ENCODE results near the gene ATRAID. TPM values are rescaled to one million over a fixed set of nuclear protein-coding genes. Genes with fewer than 3 reads are reported as not detected.

ATRAID gene
- total RNA-seq, 4 donors from 2014 or later, result 88.3 to 121 (median 101) TPM

DNA sequence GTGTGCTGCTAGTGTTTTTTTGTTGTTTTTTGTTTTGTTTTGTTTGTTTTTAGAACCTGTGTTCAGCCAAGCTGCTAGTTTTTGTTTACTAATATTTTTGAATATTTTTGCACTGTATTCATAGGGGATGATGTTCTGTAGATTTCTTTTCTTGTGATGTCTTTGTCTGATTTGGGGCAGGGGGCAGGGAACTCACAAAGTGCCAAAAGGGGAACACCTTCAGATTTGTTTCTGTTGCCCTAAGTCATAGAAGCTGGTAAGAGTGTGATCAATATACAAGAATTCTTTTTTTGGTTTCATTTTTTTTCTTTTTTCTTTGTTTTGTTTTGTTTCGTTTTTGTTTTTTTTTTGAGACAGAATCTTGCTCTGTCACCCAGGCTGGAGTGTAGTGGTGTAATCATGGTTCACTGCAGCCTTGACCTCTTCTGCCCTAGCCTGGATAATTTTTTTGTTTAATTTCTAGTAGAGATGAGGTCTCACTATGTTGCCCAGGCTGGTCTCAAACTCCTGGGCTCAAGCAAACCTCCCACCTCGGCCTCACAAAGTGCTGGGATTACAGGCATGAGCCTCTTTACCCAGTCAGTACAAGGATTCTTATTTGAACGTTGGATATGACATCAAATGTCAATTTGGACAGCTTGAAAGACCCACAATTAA lies 32.4 kb upstream of the ATRAID start:
- no peak for TF ChIP-seq POLR2A (IDR thresholded peaks at IDR 0.05)
- TF ChIP-seq, protein P1, sequence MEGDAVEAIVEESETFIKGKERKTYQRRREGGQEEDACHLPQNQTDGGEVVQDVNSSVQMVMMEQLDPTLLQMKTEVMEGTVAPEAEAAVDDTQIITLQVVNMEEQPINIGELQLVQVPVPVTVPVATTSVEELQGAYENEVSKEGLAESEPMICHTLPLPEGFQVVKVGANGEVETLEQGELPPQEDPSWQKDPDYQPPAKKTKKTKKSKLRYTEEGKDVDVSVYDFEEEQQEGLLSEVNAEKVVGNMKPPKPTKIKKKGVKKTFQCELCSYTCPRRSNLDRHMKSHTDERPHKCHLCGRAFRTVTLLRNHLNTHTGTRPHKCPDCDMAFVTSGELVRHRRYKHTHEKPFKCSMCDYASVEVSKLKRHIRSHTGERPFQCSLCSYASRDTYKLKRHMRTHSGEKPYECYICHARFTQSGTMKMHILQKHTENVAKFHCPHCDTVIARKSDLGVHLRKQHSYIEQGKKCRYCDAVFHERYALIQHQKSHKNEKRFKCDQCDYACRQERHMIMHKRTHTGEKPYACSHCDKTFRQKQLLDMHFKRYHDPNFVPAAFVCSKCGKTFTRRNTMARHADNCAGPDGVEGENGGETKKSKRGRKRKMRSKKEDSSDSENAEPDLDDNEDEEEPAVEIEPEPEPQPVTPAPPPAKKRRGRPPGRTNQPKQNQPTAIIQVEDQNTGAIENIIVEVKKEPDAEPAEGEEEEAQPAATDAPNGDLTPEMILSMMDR (IDR thresholded peaks at IDR 0.05), result no peak
- Histone ChIP-seq H3K36me3 (no peaks in the 10 kb centered on the region), H3K27ac (peak overlapping the region in 3 of 4 donors; percentile 11 to 50 (median 17)), H3K9me3 (no peaks in the 10 kb centered on the region), H3K4me3 (no peak overlapping the region), H3K27me3 (no peaks in the 10 kb centered on the region), H3K4me1 (no peaks in the 10 kb centered on the region)
- no peak for DNase-seq

DNA sequence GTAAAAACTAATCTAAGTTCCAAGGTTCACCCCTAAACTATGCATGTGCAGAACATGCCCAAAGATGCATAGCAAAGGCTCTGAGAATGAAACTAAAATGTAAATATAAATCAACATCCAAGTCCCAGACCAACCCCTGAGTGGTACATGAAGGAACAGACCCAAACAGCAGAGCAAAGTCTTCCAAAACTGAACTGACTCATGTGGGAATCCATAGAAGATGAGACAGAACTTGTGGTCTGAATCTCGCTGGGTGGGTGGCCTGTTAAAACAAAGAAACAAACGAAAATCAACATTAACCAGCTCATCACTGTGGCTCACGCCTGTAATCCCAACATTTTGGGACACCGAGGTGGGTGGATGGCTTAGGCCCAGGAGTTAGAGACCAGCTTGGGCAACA lies 29.5 kb upstream of the ATRAID start:
- Histone ChIP-seq H3K27me3 (no peaks in the 10 kb centered on the region), H3K4me3 (no peak overlapping the region), H3K9me3 (no peaks in the 10 kb centered on the region), H3K27ac (peak overlapping the region in 1 of 4 donors; percentile 50), H3K36me3 (no peaks in the 10 kb centered on the region), H3K4me1 (no peaks in the 10 kb centered on the region)
- DNase-seq, result no peak
- TF ChIP-seq, protein P1 (IDR thresholded peaks at IDR 0.05), result no peak
- no peak for TF ChIP-seq POLR2A (IDR thresholded peaks at IDR 0.05)

DNA sequence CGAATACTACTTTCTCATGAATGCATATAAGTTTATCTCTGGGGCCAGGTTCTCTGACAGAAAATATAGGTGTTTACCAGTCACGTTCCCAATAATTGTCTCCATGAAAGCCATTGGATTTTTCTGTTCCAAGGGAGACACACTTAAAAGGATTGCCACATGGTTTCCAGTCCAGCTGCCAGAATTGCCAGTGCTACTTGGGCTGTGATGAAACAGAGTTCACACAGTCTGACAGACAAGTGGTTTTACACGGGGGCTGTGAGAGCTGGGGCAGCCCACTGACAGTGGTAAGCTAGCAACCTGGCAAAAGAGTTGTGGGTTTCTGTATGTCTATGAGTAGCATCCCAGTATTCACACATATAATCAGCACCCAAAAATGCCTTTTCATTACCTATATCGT lies 27.7 kb upstream of the ATRAID start:
- Histone ChIP-seq H3K36me3 (no peaks in the 10 kb centered on the region), H3K4me3 (no peak overlapping the region), H3K27ac (peak overlapping the region; percentile 45 to 80 (median 62)), H3K27me3 (no peaks in the 10 kb centered on the region), H3K9me3 (no peaks in the 10 kb centered on the region), H3K4me1 (no peaks in the 10 kb centered on the region)
- DNase-seq, result peak in 1 of 3 donors; percentile 56
- no peak for TF ChIP-seq POLR2A (IDR thresholded peaks at IDR 0.05)
- TF ChIP-seq, protein P1 (IDR thresholded peaks at IDR 0.05), result no peak

DNA sequence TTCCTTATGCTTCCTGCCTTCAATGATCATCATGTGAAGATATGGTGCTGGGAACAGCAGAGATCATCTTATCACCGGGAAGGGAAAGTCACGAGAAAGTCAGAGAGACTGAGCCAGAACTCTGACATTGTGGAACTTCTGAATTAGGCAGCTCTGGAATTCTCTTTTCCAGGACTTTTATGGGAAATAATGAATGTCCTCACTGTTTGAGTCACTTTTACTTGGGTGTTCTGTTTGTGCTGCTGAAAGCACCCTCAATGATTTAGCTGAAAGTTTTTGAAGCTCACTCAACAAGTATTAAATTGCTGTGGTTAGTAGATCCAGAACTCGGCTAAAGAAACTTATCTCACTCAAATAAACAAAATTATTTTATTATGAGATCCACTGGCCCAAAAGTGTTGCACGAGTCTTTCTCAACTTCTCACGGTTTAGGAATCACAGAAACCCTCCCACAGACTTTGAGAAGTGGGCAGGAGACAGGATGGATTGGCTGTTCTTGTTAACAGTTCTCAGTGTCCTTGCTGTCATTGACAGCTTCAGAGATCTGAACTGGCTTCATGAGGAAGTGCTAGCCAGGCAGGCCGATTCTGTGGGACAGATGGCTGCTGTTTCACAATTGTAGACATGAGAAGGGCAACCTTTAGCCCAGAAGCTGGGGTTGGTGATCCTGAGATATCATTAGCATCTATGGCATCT lies 26.4 kb upstream of the ATRAID start:
- no peaks in the 10 kb centered on the region for H3K9me3 ChIP-seq
- DNase-seq, result peak in 1 of 3 donors; percentile 68
- no peaks in the 10 kb centered on the region for H3K27me3 ChIP-seq
- no peaks in the 10 kb centered on the region for H3K4me1 ChIP-seq
- no peak for TF ChIP-seq POLR2A (IDR thresholded peaks at IDR 0.05)
- TF ChIP-seq, protein P1 (IDR thresholded peaks at IDR 0.05), result no peak
- no peak overlapping the region for H3K4me3 ChIP-seq
- H3K27ac ChIP-seq, result peak overlapping the region in 3 of 4 donors; percentile 45 to 80 (median 74)
- no peaks in the 10 kb centered on the region for H3K36me3 ChIP-seq

GRCh38 chr2:27186613-27187345 lies 25.1 kb upstream of the ATRAID start:
- H3K4me1 ChIP-seq, result no peaks in the 10 kb centered on the region
- H3K27ac ChIP-seq, result peak overlapping the region in 1 of 4 donors; percentile 74
- TF ChIP-seq POLR2A (IDR thresholded peaks at IDR 0.05), result no peak
- TF ChIP-seq, protein P1 (IDR thresholded peaks at IDR 0.05), result no peak
- no peaks in the 10 kb centered on the region for H3K36me3 ChIP-seq
- no peaks in the 10 kb centered on the region for H3K27me3 ChIP-seq
- H3K9me3 ChIP-seq, result no peaks in the 10 kb centered on the region
- no peak overlapping the region for H3K4me3 ChIP-seq
- no peak for DNase-seq
